Measurements from ENCODE around the gene CCDC87.

DNA sequence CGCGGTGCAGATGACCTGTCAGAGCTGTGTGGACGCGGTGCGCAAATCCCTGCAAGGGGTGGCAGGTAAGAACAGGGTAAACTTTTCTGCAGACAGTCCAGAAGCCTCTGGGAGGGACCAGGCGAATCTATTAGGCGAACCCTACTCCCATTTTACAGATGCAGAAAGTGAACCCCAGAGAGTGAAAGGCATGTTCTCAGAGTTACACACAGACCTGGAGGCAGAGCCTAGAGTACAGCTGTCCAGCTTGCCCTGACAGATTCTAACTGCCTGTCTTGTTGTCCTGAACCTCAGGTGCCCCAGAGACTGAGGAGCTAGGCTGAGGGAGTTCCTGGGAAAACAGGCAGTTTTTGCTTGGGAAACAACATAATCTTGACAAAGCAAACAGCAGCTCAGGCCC lies 787 bp upstream of the CCDC87 start:
- no peak for TF ChIP-seq ZFX (IDR thresholded peaks at IDR 0.05; ENCODE audit: borderline replicate concordance)
- TF ChIP-seq, protein P1, sequence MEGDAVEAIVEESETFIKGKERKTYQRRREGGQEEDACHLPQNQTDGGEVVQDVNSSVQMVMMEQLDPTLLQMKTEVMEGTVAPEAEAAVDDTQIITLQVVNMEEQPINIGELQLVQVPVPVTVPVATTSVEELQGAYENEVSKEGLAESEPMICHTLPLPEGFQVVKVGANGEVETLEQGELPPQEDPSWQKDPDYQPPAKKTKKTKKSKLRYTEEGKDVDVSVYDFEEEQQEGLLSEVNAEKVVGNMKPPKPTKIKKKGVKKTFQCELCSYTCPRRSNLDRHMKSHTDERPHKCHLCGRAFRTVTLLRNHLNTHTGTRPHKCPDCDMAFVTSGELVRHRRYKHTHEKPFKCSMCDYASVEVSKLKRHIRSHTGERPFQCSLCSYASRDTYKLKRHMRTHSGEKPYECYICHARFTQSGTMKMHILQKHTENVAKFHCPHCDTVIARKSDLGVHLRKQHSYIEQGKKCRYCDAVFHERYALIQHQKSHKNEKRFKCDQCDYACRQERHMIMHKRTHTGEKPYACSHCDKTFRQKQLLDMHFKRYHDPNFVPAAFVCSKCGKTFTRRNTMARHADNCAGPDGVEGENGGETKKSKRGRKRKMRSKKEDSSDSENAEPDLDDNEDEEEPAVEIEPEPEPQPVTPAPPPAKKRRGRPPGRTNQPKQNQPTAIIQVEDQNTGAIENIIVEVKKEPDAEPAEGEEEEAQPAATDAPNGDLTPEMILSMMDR (IDR thresholded peaks at IDR 0.05), result no peak
